IMR-90 (cell line): ENCODE data around the gene C15orf62. TPM values are rescaled to one million over a fixed set of nuclear protein-coding genes. Genes with fewer than 3 reads are reported as not detected.

ENCODE experiments used
- ATAC-seq: fragments of 200-7000 bp; cut with Tn5 transposase; 2 replicates; pipeline ENCODE4 v1.9.1; 2020; ENCODE audit warnings: low read depth, mild to moderate bottlenecking, moderate library complexity
- BruUV-seq: library from RNA; stranded (reverse); fragments of 400-500 nt; replicated peaks from 2 replicates; lab custom pipeline; 2021; lab: Mats Ljungman, UMichigan
- CTCF ChIA-PET: fragments of 300-600 bp; formaldehyde crosslinking; extraction: SDS; loops from one replicate; lab custom pipeline; 2021; ENCODE audit warnings: antibody characterized with exemption; lab: Yijun Ruan, JAX
- POLR2A ChIA-PET: fragments of 300-600 bp; sonication (Branson Sonifier 250); formaldehyde crosslinking; loops from one replicate; lab custom pipeline; 2022; ENCODE audit warnings: antibody characterized with exemption; ENCODE audit not compliant: unreplicated experiment; lab: Charles Lee
- DNase-seq: peaks from one replicate; pipeline ENCODE4 v3.0.0; 2013
- H2AFZ ChIP-seq: replicated peaks from 2 replicates; pipeline ENCODE3; 2013; ENCODE audit warnings: low read length, mild to moderate bottlenecking; ENCODE audit not compliant: poor library complexity
- H2AK5ac ChIP-seq: 2 replicates; pipeline ENCODE4 v1.6.1; 2013; ENCODE audit warnings: low read depth, low read length, inconsistent platforms
- H2AK9ac ChIP-seq: replicated peaks from 2 replicates; pipeline ENCODE3; 2013; ENCODE audit warnings: mild to moderate bottlenecking, low read depth, low read length, moderate library complexity; ENCODE audit not compliant: poor library complexity
- H2BK120ac ChIP-seq: 2 replicates; pipeline ENCODE4 v1.6.1; 2013; ENCODE audit warnings: low read depth, low read length, inconsistent platforms
- H2BK15ac ChIP-seq: 3 replicates; pipeline ENCODE4 v1.6.1; 2013; ENCODE audit warnings: low read depth, low read length, inconsistent platforms
- H2BK20ac ChIP-seq: 2 replicates; pipeline ENCODE4 v1.6.1; 2013; ENCODE audit warnings: low read depth, mild to moderate bottlenecking, inconsistent platforms, low read length, moderate library complexity
- H2BK5ac ChIP-seq: 2 replicates; pipeline ENCODE4 v1.6.1; 2013; ENCODE audit warnings: mild to moderate bottlenecking, low read depth, low read length, inconsistent platforms; ENCODE audit not compliant: poor library complexity, severe bottlenecking
- H3K14ac ChIP-seq: replicated peaks from 2 replicates; pipeline ENCODE4 v1.6.1; 2013; ENCODE audit warnings: low read depth, low read length, inconsistent platforms
- H3K18ac ChIP-seq: 2 replicates; pipeline ENCODE4 v1.6.1; 2013; ENCODE audit warnings: low read depth, low read length, control low read depth
- H3K23ac ChIP-seq: 2 replicates; pipeline ENCODE4 v1.6.1; 2013; ENCODE audit warnings: low read depth, low read length, inconsistent platforms
- H3K27ac ChIP-seq: 2 replicates; pipeline ENCODE4 v1.5.1; 2013; ENCODE audit warnings: mild to moderate bottlenecking, control low read depth, low read length; ENCODE audit not compliant: insufficient read depth
- H3K27me3 ChIP-seq: 2 replicates; pipeline ENCODE4 v1.6.1; 2013; ENCODE audit warnings: low read length; ENCODE audit not compliant: control insufficient read depth, insufficient read depth
- H3K36me3 ChIP-seq: 2 replicates; pipeline ENCODE4 v1.6.1; 2013; ENCODE audit warnings: low read length, mixed read lengths; ENCODE audit not compliant: control insufficient read depth, insufficient read depth
- H3K4ac ChIP-seq: 2 replicates; pipeline ENCODE4 v1.6.1; 2013; ENCODE audit warnings: low read depth, low read length, inconsistent platforms
- H3K4me1 ChIP-seq: 2 replicates; pipeline ENCODE4 v1.6.1; 2013; ENCODE audit warnings: low read length, mixed read lengths; ENCODE audit not compliant: control insufficient read depth, insufficient read depth
- H3K4me2 ChIP-seq: 2 replicates; pipeline ENCODE4 v1.6.1; 2013; ENCODE audit warnings: low read depth, mild to moderate bottlenecking, control low read depth, low read length, moderate library complexity
- H3K4me3 ChIP-seq: 2 replicates; pipeline ENCODE4 v1.5.1; 2013; ENCODE audit warnings: low read depth, mild to moderate bottlenecking, control low read depth, low read length, moderate library complexity; ENCODE audit not compliant: insufficient read depth
- H3K56ac ChIP-seq: 2 replicates; pipeline ENCODE4 v1.6.1; 2013; ENCODE audit warnings: low read length, inconsistent platforms; ENCODE audit not compliant: insufficient read depth; ENCODE audit errors: extremely low read depth
- H3K79me1 ChIP-seq, 2 experiments: 2 replicates each; pipeline ENCODE4 v1.6.1; 2013; ENCODE audit warnings: low read length in 2 of 2, inconsistent platforms in 1 of 2, low read depth in 1 of 2
- H3K9ac ChIP-seq: 2 replicates; pipeline ENCODE4 v1.6.1; 2013; ENCODE audit warnings: low read depth, low read length, control low read depth
- H3K9me1 ChIP-seq: 2 replicates; pipeline ENCODE4 v1.6.1; 2013; ENCODE audit warnings: low read length, inconsistent platforms; ENCODE audit not compliant: insufficient read depth
- H3K9me3 ChIP-seq: 2 replicates; pipeline ENCODE4 v1.6.1; 2013; ENCODE audit warnings: low read length; ENCODE audit not compliant: control insufficient read depth, insufficient read depth
- H4K20me1 ChIP-seq: 2 replicates; pipeline ENCODE4 v1.6.1; 2013; ENCODE audit warnings: low read length, inconsistent platforms; ENCODE audit not compliant: insufficient read depth
- H4K5ac ChIP-seq: 2 replicates; pipeline ENCODE4 v1.6.1; 2013; ENCODE audit warnings: mild to moderate bottlenecking, low read depth, low read length, control low read depth
- H4K8ac ChIP-seq, 2 experiments: 2 replicates each; pipeline ENCODE4 v1.6.1; 2013; ENCODE audit warnings: low read depth in 2 of 2, low read length in 2 of 2, control low read depth in 1 of 2, inconsistent platforms in 1 of 2
- H4K91ac ChIP-seq: 2 replicates; pipeline ENCODE4 v1.6.1; 2013; ENCODE audit warnings: low read depth, low read length, inconsistent platforms; ENCODE audit not compliant: insufficient read depth
- FOS ChIP-seq: fragments of 150-350 bp; IDR thresholded peaks from 2 replicates; pipeline ENCODE4 v1.6.1; 2016; ENCODE audit warnings: low read depth, low read length
- MAFK ChIP-seq: IDR thresholded peaks from 2 replicates; pipeline ENCODE4 v1.6.1; 2012; ENCODE audit warnings: low read depth, low read length, improper control_type of control experiment
- NFE2L2 ChIP-seq: fragments of 150-350 bp; IDR thresholded peaks from 2 replicates; pipeline ENCODE4 v1.6.1; 2016; ENCODE audit warnings: low read depth, mild to moderate bottlenecking, low read length
- WGBS, 2 experiments: methylation state at CpG; one replicate each; pipeline versions ENCODE4 v1.1.5 to v1.1.7; 2013; ENCODE audit warnings: missing lambda C conversion rate in 2 of 2; ENCODE audit not compliant: insufficient read length in 1 of 2; ENCODE audit errors: extremely low coverage in 2 of 2; 5-methylcytosine and 5-hydroxymethylcytosine counted together
- dilution Hi-C: fragments of 300-500 bp; cut with HindIII; formaldehyde crosslinking; loops from one replicate; pipeline ENCODE4 v1.14.3; 2018; ENCODE audit warnings: low sequenced_read_pairs; ENCODE audit not compliant: unreplicated experiment
- in situ Hi-C: fragments of 300-500 bp; cut with MboI; formaldehyde crosslinking; loops from 3 replicates; pipeline ENCODE4 v1.14.3; 2019; ENCODE audit warnings: low sequenced_read_pairs, inconsistent platforms, mixed read lengths
- intact Hi-C: fragments of 100-400 bp; cut with micrococcal nuclease; formaldehyde crosslinking; loops from 2 replicates; pipeline ENCODE4 v1.10.0; 2022
- polyA plus RNA-seq, 3 experiments: library from polyadenylated mRNA; depleted of rRNA; stranded (reverse); fragments of >200 nt; gene quantifications; 2 replicates each; pipeline ENCODE4 v1.2.3, GENCODE V29; 2012; ENCODE audit warnings: low replicate concordance in 1 of 3
- total RNA-seq: library from RNA; depleted of rRNA; stranded (reverse); fragments of >200 nt; gene quantifications from 2 replicates; pipeline ENCODE4 v1.2.3, GENCODE V29; 2012

The C15orf62 gene
- total and polyA plus RNA-seq, 2 of the 4 experiments (the other 2 are of a cell fraction): not detected

DNA sequence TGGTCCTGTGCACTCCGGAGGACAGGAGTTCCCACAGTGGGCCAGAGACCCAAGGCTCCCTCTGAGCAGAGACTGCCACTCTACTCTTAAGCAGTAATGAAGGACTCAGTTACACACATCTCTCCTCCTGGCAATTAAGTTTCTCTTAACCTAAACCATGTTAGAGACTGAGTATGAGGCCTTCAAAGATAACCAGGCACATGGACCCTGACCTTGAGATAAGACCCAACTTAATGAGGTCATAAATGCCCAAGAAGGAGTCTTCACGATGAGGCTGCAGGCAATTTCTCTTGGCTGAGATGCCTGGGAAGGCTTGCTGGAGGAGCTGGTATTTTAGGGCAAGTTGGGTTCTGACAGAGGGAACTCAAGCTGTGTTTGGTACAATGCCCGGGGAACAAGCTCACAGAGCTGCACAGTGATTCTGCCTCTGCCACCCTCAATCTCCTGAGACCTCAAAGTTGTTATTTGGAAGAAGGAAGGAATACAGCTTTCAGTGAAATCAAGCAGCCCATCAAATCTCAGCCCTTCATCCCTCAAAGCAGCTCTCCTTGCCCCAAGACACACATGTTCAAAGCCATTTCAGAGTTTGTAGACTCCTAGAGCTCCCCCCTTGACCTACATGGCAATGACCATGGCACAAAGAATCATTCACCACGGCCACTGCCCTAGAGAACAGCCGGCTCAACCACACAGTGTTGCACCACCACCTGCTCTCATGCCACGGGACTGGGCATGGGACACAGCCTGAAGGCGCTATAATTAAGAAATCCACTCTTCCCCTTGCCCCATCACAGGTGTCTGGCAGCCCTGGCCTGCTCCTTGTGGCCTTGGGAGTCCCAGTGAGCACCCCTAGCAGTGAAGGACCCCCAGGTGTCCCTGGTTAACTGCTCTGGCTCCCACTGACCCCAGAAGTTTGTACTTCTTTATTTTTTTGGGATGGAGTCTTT lies 21.8 kb upstream of the C15orf62 start:
- H3K79me1 ChIP-seq: peaks cover 6 to 44% of the 10 kb centered on the region in 2 experiments; a peak in 3 of 4 replicates
- H3K56ac ChIP-seq: no peak overlapping the region
- H2AK5ac ChIP-seq: no peak overlapping the region
- H3K27ac ChIP-seq: no peak overlapping the region
- intact Hi-C loops: no loop called here
- ATAC-seq (no peak), DNase-seq (no peak)
- H2AFZ ChIP-seq: no peak overlapping the region
- H3K23ac ChIP-seq: no peak overlapping the region
- no peaks in the 10 kb centered on the region for H3K9me1 ChIP-seq
- peaks cover 2% of the 10 kb centered on the region; the same call in 1 of the 2 replicates for H3K4me1 ChIP-seq
- peaks cover 5% of the 10 kb centered on the region; the same call in 1 of the 2 replicates for H4K20me1 ChIP-seq
- no peak overlapping the region for H3K14ac ChIP-seq
- H3K36me3 ChIP-seq: peaks cover 31% of the 10 kb centered on the region
- H2BK15ac ChIP-seq: no peak overlapping the region
- no peak overlapping the region for H2BK20ac ChIP-seq
- ChIA-PET CTCF (no interaction called here), POLR2A (no interaction called here)
- no peak overlapping the region for H3K4me3 ChIP-seq
- H3K9ac ChIP-seq: no peak overlapping the region
- H3K18ac ChIP-seq: no peak overlapping the region
- H4K5ac ChIP-seq: no peak overlapping the region
- WGBS, 2 experiments: 83% methylated on average over 2 of the region's 7 CpGs; no CpG with 5 or more reads in 1 of the 2 experiments
- no peak overlapping the region for H2BK120ac ChIP-seq
- TF ChIP-seq MAFK (no peak), FOS (no peak), NFE2L2 (no peak)
- in situ Hi-C loops: no loop called here
- no peak overlapping the region for H4K91ac ChIP-seq
- no peak overlapping the region for H4K8ac ChIP-seq
- H3K4ac ChIP-seq: no peak overlapping the region
- H2BK5ac ChIP-seq: no peak overlapping the region
- BruUV-seq: no TSS peak
- no peak overlapping the region for H3K4me2 ChIP-seq
- no peaks in the 10 kb centered on the region for H3K27me3 ChIP-seq
- dilution Hi-C loops: no loop called here
- no peak overlapping the region for H2AK9ac ChIP-seq
- no peaks in the 10 kb centered on the region for H3K9me3 ChIP-seq
